Neural cell (in vitro differentiated cells): Measurements from ENCODE around the gene TNS1. TPM values are rescaled to one million over a fixed set of nuclear protein-coding genes. Genes with fewer than 3 reads are reported as not detected.

ENCODE experiments used
- H2AFZ ChIP-seq: fragments of 200-600, 300-800 bp; sonication (generic), shearing (Covaris generic); 2 replicates; pipeline ENCODE4 v1.6.0; 2014; ENCODE audit warnings: low read depth, mild to moderate bottlenecking, antibody characterized with exemption, low read length, moderate library complexity
- H3F3A ChIP-seq: fragments of 200-600 bp; shearing (Covaris generic); 2 replicates; pipeline ENCODE4 v1.6.1; 2016; ENCODE audit warnings: mild to moderate bottlenecking, moderate library complexity, mixed read lengths, antibody characterized with exemption, low read length; ENCODE audit not compliant: insufficient read depth, poor library complexity, severe bottlenecking
- H3K27ac ChIP-seq: fragments of 200-600, 300-800 bp; sonication (generic), shearing (Covaris generic); 2 replicates; pipeline ENCODE4 v1.5.1; 2014; ENCODE audit warnings: mild to moderate bottlenecking, low read length, moderate library complexity
- H3K27me3 ChIP-seq: fragments of 300-800, 200-600 bp; sonication (generic), shearing (Covaris generic); 2 replicates; pipeline ENCODE4 v1.6.0; 2014; ENCODE audit warnings: mild to moderate bottlenecking, low read depth, low read length, moderate library complexity; ENCODE audit not compliant: insufficient read depth
- H3K36me3 ChIP-seq: fragments of 300-800, 200-600 bp; sonication (generic), shearing (Covaris generic); 2 replicates; pipeline ENCODE4 v1.5.1; 2014; ENCODE audit warnings: mild to moderate bottlenecking, antibody characterized with exemption, low read length, moderate library complexity; ENCODE audit not compliant: insufficient read depth
- H3K4me2 ChIP-seq: fragments of 300-800, 200-600 bp; sonication (generic), shearing (Covaris generic); 2 replicates; pipeline ENCODE4 v1.6.0; 2014; ENCODE audit warnings: mild to moderate bottlenecking, low read length
- H3K4me3 ChIP-seq: fragments of 300-800, 200-600 bp; sonication (generic), shearing (Covaris generic); 2 replicates; pipeline ENCODE4 v1.5.1; 2014; ENCODE audit warnings: mild to moderate bottlenecking, low read length, moderate library complexity
- H3K79me2 ChIP-seq: fragments of 200-600 bp; shearing (Covaris generic); replicated peaks from 2 replicates; pipeline ENCODE4 v1.6.0; 2014; ENCODE audit warnings: mild to moderate bottlenecking, low read length, moderate library complexity; ENCODE audit not compliant: insufficient read depth
- H3K9ac ChIP-seq: fragments of 300-800, 200-600 bp; sonication (generic), shearing (Covaris generic); 2 replicates; pipeline ENCODE4 v1.6.1; 2016; ENCODE audit warnings: mild to moderate bottlenecking, low read length, mixed read lengths
- H3K9me2 ChIP-seq: fragments of 200-600 bp; shearing (Covaris generic); 2 replicates; pipeline ENCODE4 v1.6.1; 2016; ENCODE audit warnings: mild to moderate bottlenecking, low read length, mixed read lengths; ENCODE audit not compliant: insufficient read depth
- H3K9me3 ChIP-seq: fragments of 200-600, 300-800 bp; sonication (generic), shearing (Covaris generic); 2 replicates; pipeline ENCODE4 v1.6.1; 2016; ENCODE audit warnings: mild to moderate bottlenecking, mixed run types, low read length, moderate library complexity, mixed read lengths
- H4K20me1 ChIP-seq: fragments of 200-600 bp; shearing (Covaris generic); 2 replicates; pipeline ENCODE4 v1.6.1; 2016; ENCODE audit warnings: mild to moderate bottlenecking, mixed run types; ENCODE audit not compliant: insufficient read depth
- EP300 ChIP-seq: fragments of 450-650 bp; conservative IDR thresholded peaks from 2 replicates; pipeline ENCODE4 v1.6.1; 2014; ENCODE audit warnings: antibody characterized with exemption, mild to moderate bottlenecking, moderate library complexity; ENCODE audit not compliant: poor library complexity, severe bottlenecking
- EZH2 ChIP-seq: fragments of 200-600, 300-800 bp; shearing (Covaris generic), sonication (generic); IDR thresholded peaks from 2 replicates; pipeline ENCODE4 v1.6.1; 2014; ENCODE audit warnings: antibody characterized with exemption, low read length, borderline replicate concordance, mild to moderate bottlenecking; ENCODE audit not compliant: insufficient read depth, poor library complexity, severe bottlenecking
- MXI1 ChIP-seq: fragments of 450-650 bp; conservative IDR thresholded peaks from 2 replicates; pipeline ENCODE4 v1.6.1; 2014; ENCODE audit warnings: antibody characterized with exemption, mild to moderate bottlenecking; ENCODE audit not compliant: poor library complexity, severe bottlenecking
- POLR2AphosphoS5 ChIP-seq: IDR thresholded peaks from 2 replicates; pipeline ENCODE4 v1.6.1; 2012
- RAD21 ChIP-seq: fragments of 450-650 bp; conservative IDR thresholded peaks from 2 replicates; pipeline ENCODE4 v1.6.1; 2014; ENCODE audit warnings: antibody characterized with exemption, mild to moderate bottlenecking, moderate library complexity
- SMC3 ChIP-seq: fragments of 450-650 bp; conservative IDR thresholded peaks from 2 replicates; pipeline ENCODE4 v1.6.1; 2014; ENCODE audit warnings: antibody characterized with exemption, mild to moderate bottlenecking, moderate library complexity; ENCODE audit not compliant: poor library complexity
- TAF1 ChIP-seq: IDR thresholded peaks from 2 replicates; pipeline ENCODE4 v1.6.1; 2012; ENCODE audit warnings: low read depth
- polyA plus RNA-seq: library from polyadenylated mRNA; depleted of rRNA; stranded (reverse); fragments of >200 nt; gene quantifications from 2 replicates; pipeline ENCODE4 v1.2.3, GENCODE V29; 2014
- TF ChIP-seq, protein P1 (sequence below): fragments of 450-650 bp; IDR thresholded peaks from 2 replicates; pipeline ENCODE4 v1.5.1; 2014; ENCODE audit warnings: antibody characterized with exemption, mild to moderate bottlenecking, moderate library complexity; ENCODE audit not compliant: poor library complexity, severe bottlenecking
- TF ChIP-seq, protein P2 (sequence below): IDR thresholded peaks from 2 replicates; pipeline ENCODE4 v1.6.1; 2012; ENCODE audit warnings: borderline replicate concordance

The TNS1 gene
- polyA plus RNA-seq, 1 donor from 2014 or later: 1.5 TPM

DNA sequence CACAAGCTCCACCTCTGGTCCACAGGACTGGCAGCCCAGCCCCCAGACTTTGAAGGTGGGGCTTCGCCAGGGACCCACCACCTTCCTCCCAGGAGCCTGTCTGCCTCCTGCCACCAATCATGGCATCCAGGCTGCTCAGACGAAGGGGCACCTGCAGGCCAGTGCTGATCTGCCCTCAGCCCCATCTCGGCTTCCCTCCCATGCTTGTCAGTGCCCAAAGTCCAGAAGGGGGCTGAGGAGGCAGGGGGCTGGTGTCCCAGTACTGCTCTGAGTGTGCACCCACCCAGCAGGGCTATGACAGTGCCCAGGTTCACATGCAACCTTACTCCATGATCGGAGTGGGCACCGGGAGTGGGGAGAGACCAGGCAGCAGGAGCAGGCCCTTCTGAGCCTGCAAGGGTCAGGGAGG lies 40.9 kb upstream of the TNS1 start:
- H3K4me3 ChIP-seq: no peak overlapping the region
- H3K9me2 ChIP-seq: no peaks in the 10 kb centered on the region
- no peaks in the 10 kb centered on the region for H3K27me3 ChIP-seq
- no peaks in the 10 kb centered on the region for H4K20me1 ChIP-seq
- no peaks in the 10 kb centered on the region for H3F3A ChIP-seq
- H3K36me3 ChIP-seq: no peaks in the 10 kb centered on the region
- no peak overlapping the region for H2AFZ ChIP-seq
- no peaks in the 10 kb centered on the region for H3K9me3 ChIP-seq
- TF ChIP-seq, protein P1, sequence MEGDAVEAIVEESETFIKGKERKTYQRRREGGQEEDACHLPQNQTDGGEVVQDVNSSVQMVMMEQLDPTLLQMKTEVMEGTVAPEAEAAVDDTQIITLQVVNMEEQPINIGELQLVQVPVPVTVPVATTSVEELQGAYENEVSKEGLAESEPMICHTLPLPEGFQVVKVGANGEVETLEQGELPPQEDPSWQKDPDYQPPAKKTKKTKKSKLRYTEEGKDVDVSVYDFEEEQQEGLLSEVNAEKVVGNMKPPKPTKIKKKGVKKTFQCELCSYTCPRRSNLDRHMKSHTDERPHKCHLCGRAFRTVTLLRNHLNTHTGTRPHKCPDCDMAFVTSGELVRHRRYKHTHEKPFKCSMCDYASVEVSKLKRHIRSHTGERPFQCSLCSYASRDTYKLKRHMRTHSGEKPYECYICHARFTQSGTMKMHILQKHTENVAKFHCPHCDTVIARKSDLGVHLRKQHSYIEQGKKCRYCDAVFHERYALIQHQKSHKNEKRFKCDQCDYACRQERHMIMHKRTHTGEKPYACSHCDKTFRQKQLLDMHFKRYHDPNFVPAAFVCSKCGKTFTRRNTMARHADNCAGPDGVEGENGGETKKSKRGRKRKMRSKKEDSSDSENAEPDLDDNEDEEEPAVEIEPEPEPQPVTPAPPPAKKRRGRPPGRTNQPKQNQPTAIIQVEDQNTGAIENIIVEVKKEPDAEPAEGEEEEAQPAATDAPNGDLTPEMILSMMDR: no peak
- TF ChIP-seq MXI1 (no peak), EP300 (no peak), POLR2AphosphoS5 (no peak), SMC3 (no peak), RAD21 (no peak), EZH2 (no peak), TAF1 (no peak)
- TF ChIP-seq, protein P2, sequence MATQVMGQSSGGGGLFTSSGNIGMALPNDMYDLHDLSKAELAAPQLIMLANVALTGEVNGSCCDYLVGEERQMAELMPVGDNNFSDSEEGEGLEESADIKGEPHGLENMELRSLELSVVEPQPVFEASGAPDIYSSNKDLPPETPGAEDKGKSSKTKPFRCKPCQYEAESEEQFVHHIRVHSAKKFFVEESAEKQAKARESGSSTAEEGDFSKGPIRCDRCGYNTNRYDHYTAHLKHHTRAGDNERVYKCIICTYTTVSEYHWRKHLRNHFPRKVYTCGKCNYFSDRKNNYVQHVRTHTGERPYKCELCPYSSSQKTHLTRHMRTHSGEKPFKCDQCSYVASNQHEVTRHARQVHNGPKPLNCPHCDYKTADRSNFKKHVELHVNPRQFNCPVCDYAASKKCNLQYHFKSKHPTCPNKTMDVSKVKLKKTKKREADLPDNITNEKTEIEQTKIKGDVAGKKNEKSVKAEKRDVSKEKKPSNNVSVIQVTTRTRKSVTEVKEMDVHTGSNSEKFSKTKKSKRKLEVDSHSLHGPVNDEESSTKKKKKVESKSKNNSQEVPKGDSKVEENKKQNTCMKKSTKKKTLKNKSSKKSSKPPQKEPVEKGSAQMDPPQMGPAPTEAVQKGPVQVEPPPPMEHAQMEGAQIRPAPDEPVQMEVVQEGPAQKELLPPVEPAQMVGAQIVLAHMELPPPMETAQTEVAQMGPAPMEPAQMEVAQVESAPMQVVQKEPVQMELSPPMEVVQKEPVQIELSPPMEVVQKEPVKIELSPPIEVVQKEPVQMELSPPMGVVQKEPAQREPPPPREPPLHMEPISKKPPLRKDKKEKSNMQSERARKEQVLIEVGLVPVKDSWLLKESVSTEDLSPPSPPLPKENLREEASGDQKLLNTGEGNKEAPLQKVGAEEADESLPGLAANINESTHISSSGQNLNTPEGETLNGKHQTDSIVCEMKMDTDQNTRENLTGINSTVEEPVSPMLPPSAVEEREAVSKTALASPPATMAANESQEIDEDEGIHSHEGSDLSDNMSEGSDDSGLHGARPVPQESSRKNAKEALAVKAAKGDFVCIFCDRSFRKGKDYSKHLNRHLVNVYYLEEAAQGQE: no peak
- no peak overlapping the region for H3K27ac ChIP-seq
- H3K4me2 ChIP-seq: no peak overlapping the region
- no peak overlapping the region for H3K9ac ChIP-seq
- no peaks in the 10 kb centered on the region for H3K79me2 ChIP-seq

GRCh38 chr2:218043100-218043499 lies 40.3 kb upstream of the TNS1 start:
- no peaks in the 10 kb centered on the region for H3K79me2 ChIP-seq
- no peaks in the 10 kb centered on the region for H3K27me3 ChIP-seq
- no peak overlapping the region for H3K27ac ChIP-seq
- H3K4me2 ChIP-seq: no peak overlapping the region
- H3K9me2 ChIP-seq: no peaks in the 10 kb centered on the region
- TF ChIP-seq, protein P1: no peak
- TF ChIP-seq TAF1 (no peak), EP300 (no peak), POLR2AphosphoS5 (no peak), MXI1 (no peak), SMC3 (no peak), EZH2 (no peak), RAD21 (no peak)
- TF ChIP-seq, protein P2: no peak
- H3K36me3 ChIP-seq: no peaks in the 10 kb centered on the region
- H4K20me1 ChIP-seq: no peaks in the 10 kb centered on the region
- H3K4me3 ChIP-seq: no peak overlapping the region
- no peak overlapping the region for H3K9ac ChIP-seq
- no peaks in the 10 kb centered on the region for H3K9me3 ChIP-seq
- no peak overlapping the region for H2AFZ ChIP-seq
- H3F3A ChIP-seq: no peaks in the 10 kb centered on the region
